ENCODE results near the gene CD99.
"Not testable (repeated sequence)": the region's sequence is repeated elsewhere in the genome, so short reads cannot be mapped to it uniquely, and the experiment has no call there.

Gene CD99

GRCh38 chrX:2780472-2781225 lies 89.6 kb downstream of the CD99 start:
- DNase-seq: not testable (repeated sequence)

GRCh38 chrX:2781226-2781571 lies 90.1 kb downstream of the CD99 start:
- no peak for DNase-seq

DNA sequence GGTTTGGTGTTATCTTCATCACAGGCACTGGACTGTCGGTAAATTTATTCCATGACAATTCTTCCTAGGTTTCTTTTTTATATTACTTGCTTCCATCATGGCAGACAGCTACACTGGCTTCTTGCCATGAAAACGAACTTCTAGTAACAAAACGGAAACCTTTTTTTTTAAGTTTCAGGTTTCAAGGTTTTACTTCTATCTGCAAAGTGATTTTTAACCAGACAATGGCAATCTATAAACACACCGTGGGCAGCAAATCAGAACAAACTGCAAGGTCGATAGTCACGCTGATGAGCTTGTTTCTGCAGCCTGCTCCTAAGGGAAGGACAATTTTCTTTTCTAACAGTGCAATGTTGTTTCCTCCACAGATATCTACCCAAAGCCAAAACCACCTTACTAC lies 90.6 kb downstream of the CD99 start:
- DNase-seq: no peak

DNA sequence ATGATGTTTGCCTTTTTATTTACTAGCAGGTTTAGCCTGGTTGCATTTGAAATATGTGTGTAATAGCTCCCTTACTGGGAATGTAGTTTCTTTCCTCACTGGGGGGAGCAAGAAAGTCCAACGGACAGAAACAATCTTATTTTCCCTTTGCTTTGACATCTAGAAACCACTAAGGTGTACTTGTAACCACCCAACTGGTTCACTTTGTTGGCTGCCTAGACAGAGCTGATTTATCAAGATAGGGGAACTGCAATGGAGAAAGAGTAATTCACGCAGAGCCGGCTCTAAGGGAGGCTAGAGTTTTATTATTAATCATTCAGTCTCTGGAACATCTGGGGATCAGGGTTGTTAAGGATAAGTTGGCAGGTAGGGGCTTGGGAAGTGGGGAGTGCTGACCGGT lies 91.1 kb downstream of the CD99 start:
- no peak for DNase-seq

GRCh38 chrX:2782778-2783177 lies 91.7 kb downstream of the CD99 start:
- DNase-seq: no peak

DNA sequence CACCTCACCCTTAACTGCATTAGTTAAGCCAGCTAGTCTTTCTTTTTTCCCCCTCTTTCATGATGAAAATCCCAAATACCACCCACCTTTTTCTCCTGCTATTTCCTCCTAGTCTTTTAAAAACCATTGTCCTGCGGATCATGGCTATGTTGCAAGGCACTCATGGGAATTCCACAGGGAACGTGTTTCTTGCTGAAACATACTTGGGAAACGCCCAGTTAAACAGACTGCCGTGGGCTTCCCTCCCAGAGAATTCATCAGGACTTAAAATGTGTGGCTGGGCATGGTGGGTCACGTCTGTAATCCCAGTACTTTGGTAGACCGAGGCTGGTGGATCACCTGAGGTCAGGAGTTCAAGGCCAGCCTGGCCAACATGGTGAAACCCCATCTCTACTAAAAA lies 92.9 kb downstream of the CD99 start:
- no peak for DNase-seq

DNA sequence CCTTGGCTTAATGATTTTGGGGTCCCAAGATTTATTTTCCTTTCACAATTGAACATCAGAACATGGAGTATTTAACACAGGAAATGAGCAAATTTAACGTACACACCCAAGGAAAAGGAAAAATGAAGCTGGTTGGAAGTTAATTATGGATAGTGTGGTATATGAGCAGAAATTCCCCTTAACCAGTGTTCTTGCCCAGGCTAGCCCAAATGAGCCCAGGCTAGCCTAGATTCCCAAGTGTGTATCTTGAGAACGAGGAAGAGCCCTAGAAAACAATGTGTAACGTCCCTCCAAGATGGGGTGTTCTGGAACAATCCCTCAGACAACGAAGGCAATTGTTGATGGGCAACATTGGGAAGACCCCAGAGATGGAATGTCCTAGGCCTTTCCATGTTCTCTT lies 94.4 kb downstream of the CD99 start:
- DNase-seq: no peak

GRCh38 chrX:2788980-2789379 lies 97.9 kb downstream of the CD99 start:
- DNase-seq: no peak

GRCh38 chrX:2789569-2789968 lies 98.5 kb downstream of the CD99 start:
- no peak for DNase-seq

All from NCI-H510A (cell line).